ENCODE data around the gene MPPED1. TPM values are rescaled to one million over a fixed set of nuclear protein-coding genes. Genes with fewer than 3 reads are reported as not detected.

MPPED1 gene
- total RNA-seq, 1 experiment from 2014 or later, result 0.35 TPM

- peaks cover 26% of the 10 kb centered on the region for H3K9me3 Mint-ChIP-seq
- no peak for ATAC-seq
- ChIA-PET CTCF (interaction anchor here (1.3 kb wide), 1 partner anchor 23 kb away, joined by 4 read pairs; no protein-coding TSS in a partner anchor), POLR2A (no interaction called here)
- no peaks in the 10 kb centered on the region for H3K4me1 Mint-ChIP-seq
- peaks cover 7% of the 10 kb centered on the region; the same call in 1 of the 2 replicates for H3K36me3 Mint-ChIP-seq
- TF ChIP-seq ZNF416 (CRISPR knock-in tag; IDR thresholded peaks at IDR 0.05) (no peak), NFATC4 (CRISPR knock-in tag; IDR thresholded peaks at IDR 0.05) (no peak), E2F1 (CRISPR knock-in tag; IDR thresholded peaks at IDR 0.05) (no peak), AFF4 (CRISPR knock-in tag; IDR thresholded peaks at IDR 0.05; ENCODE audit: borderline replicate concordance) (no peak), ATF3 (CRISPR knock-in tag; conservative IDR thresholded peaks at IDR 0.05) (no peak), ERG (CRISPR knock-in tag; IDR thresholded peaks at IDR 0.05) (no peak), JUN (CRISPR knock-in tag; IDR thresholded peaks at IDR 0.05) (no peak), IRF2 (CRISPR knock-in tag; IDR thresholded peaks at IDR 0.05; ENCODE audit: borderline replicate concordance, low read depth) (no peak)
- H3K27me3 Mint-ChIP-seq (ENCODE audit: low read depth), result no peaks in the 10 kb centered on the region; the same call in 1 of the 2 replicates
- no peak for DNase-seq (ENCODE audit: low spot score)
- H3K4me3 Mint-ChIP-seq, result no peak overlapping the region
- H3K27ac Mint-ChIP-seq, result no peak overlapping the region
Observed at GRCh38 chr22:43493297-43493696, 81.5 kb downstream of the MPPED1 start.

- no peak for DNase-seq (ENCODE audit: low spot score)
- ChIA-PET POLR2A (no interaction called here), CTCF (interaction anchor here (1.2 kb wide), 1 partner anchor 18 kb away, joined by 4 read pairs; no protein-coding TSS in a partner anchor)
- H3K4me3 Mint-ChIP-seq, result no peak overlapping the region
- peaks cover 14% of the 10 kb centered on the region for H3K9me3 Mint-ChIP-seq
- H3K36me3 Mint-ChIP-seq, result peaks cover 7% of the 10 kb centered on the region; the same call in 1 of the 2 replicates
- no peak for TF ChIP-seq NFE2L1 (CRISPR knock-in tag; IDR thresholded peaks at IDR 0.05)
- no peak for TF ChIP-seq SMAD4 (CRISPR knock-in tag; IDR thresholded peaks at IDR 0.05)
- TF ChIP-seq NR2C2 (CRISPR knock-in tag; IDR thresholded peaks at IDR 0.05), result no peak
- no peak for TF ChIP-seq FOXJ3 (CRISPR knock-in tag; IDR thresholded peaks at IDR 0.05; ENCODE audit: borderline replicate concordance)
- no peak overlapping the region for H3K27ac Mint-ChIP-seq
- no peak for ATAC-seq
- H3K4me1 Mint-ChIP-seq, result no peaks in the 10 kb centered on the region
- no peaks in the 10 kb centered on the region for H3K27me3 Mint-ChIP-seq (ENCODE audit: low read depth)
Observed at GRCh38 chr22:43497956-43498855, 86.4 kb downstream of the MPPED1 start.

- Mint-ChIP-seq H3K9me3 (peaks cover 13% of the 10 kb centered on the region), H3K27me3 (ENCODE audit: low read depth) (no peaks in the 10 kb centered on the region)
- CTCF ChIA-PET, result no interaction called here
- TF ChIP-seq CTCF (IDR thresholded peaks at IDR 0.05) (no peak), JAZF1 (CRISPR knock-in tag; IDR thresholded peaks at IDR 0.05) (no peak), CDX4 (CRISPR knock-in tag; IDR thresholded peaks at IDR 0.05; ENCODE audit: borderline replicate concordance) (no peak), ATF2 (CRISPR knock-in tag; IDR thresholded peaks at IDR 0.05; ENCODE audit: borderline replicate concordance, low read depth) (no peak), ZNF232 (CRISPR knock-in tag; IDR thresholded peaks at IDR 0.05) (no peak), NFATC4 (CRISPR knock-in tag; IDR thresholded peaks at IDR 0.05) (no peak), ZNF425 (CRISPR knock-in tag; conservative IDR thresholded peaks at IDR 0.05) (no peak)
Observed at GRCh38 chr22:43498856-43499253, 87.0 kb downstream of the MPPED1 start.

More at GRCh38 chr22:43498856-43499253, 87.0 kb downstream of the MPPED1 start:
- H3K36me3 Mint-ChIP-seq, result peaks cover 7% of the 10 kb centered on the region; the same call in 1 of the 2 replicates
- H3K4me3 Mint-ChIP-seq, result no peak overlapping the region
- ATAC-seq (no peak), DNase-seq (ENCODE audit: low spot score) (no peak)
- no peaks in the 10 kb centered on the region for H3K4me1 Mint-ChIP-seq
- POLR2A ChIA-PET, result no interaction called here
- H3K27ac Mint-ChIP-seq, result no peak overlapping the region

Measured in WTC11 (cell line).